GM12873 (cell line): ENCODE results near the gene RNMT.

ENCODE experiments used
- CTCF ChIP-seq: IDR thresholded peaks from 2 replicates; pipeline ENCODE4 v1.5.1; 2012; ENCODE audit warnings: low read depth, mild to moderate bottlenecking, moderate library complexity, low read length, control low read depth; ENCODE audit not compliant: insufficient read depth; ENCODE audit errors: missing control alignments

Gene RNMT

GRCh38 chr18:13703899-13704298 lies 22.6 kb upstream of the RNMT start:
- no peak for TF ChIP-seq CTCF

GRCh38 chr18:13710414-13710831 lies 16.1 kb upstream of the RNMT start:
- TF ChIP-seq CTCF = no peak

GRCh38 chr18:13712400-13713131 lies 13.9 kb upstream of the RNMT start:
- no peak for TF ChIP-seq CTCF

- no peak for TF ChIP-seq CTCF
Measured at GRCh38 chr18:13713455-13714055, 12.9 kb upstream of the RNMT start.

- no peak for TF ChIP-seq CTCF
Measured at GRCh38 chr18:13715330-13715729, 11.1 kb upstream of the RNMT start.

- no peak for TF ChIP-seq CTCF
Measured at GRCh38 chr18:13716916-13717315, 9.6 kb upstream of the RNMT start.

GRCh38 chr18:13720123-13720522 lies 6.3 kb upstream of the RNMT start:
- TF ChIP-seq CTCF = no peak
